Right atrium auricular region (tissue), 2 donors: ENCODE data around the gene IL31RA. TPM values are rescaled to one million over a fixed set of nuclear protein-coding genes. Genes with fewer than 3 reads are reported as not detected.

Experiments used
- DNase-seq: peaks from one replicate; pipeline ENCODE4 v3.0.0-alpha.2; 2019; ENCODE audit warnings: low spot score
- H3K27ac ChIP-seq, 2 donors: fragments of 200-600 bp; sonication (generic); 1 replicate in 1 of 2; 2 replicates in 1 of 2; pipeline ENCODE4 v1.5.1; 2016 to 2019
- H3K27me3 ChIP-seq, 2 donors: fragments of 200-600 bp; sonication (generic); one replicate each; pipeline versions ENCODE4 v1.5.1 to v1.6.0; 2017 to 2019
- H3K36me3 ChIP-seq: fragments of 200-600 bp; sonication (generic); one replicate; pipeline ENCODE4 v1.5.1; 2016
- H3K4me1 ChIP-seq, 2 donors: fragments of 200-600 bp; sonication (generic); one replicate each; pipeline versions ENCODE4 v1.5.1 to v1.6.0; 2017 to 2019
- H3K4me3 ChIP-seq, 2 donors: fragments of 200-600 bp; sonication (generic); 1 replicate in 1 of 2; 2 replicates in 1 of 2; pipeline ENCODE4 v1.5.1; 2017 to 2019; ENCODE audit warnings: mild to moderate bottlenecking in 1 of 2, moderate library complexity in 1 of 2
- H3K9me3 ChIP-seq, 2 donors: fragments of 200-600 bp; sonication (generic); one replicate each; pipeline ENCODE4 v1.5.1; 2019
- CTCF ChIP-seq, 2 donors: fragments of 200-600 bp; sonication (generic); IDR thresholded peaks; one replicate each; pipeline ENCODE4 v1.5.1; 2019; ENCODE audit warnings: antibody characterized with exemption in 2 of 2
- total RNA-seq, 2 donors: library from RNA; depleted of rRNA; stranded (reverse); fragments of >200 nt; gene quantifications; one replicate each; pipeline ENCODE4 v1.1.0, GENCODE V29; 2016

Gene IL31RA
- total RNA-seq, 2 donors from 2014 or later = 0.16 TPM; not detected in 1

- H3K36me3 ChIP-seq = no peaks in the 10 kb centered on the region
- TF ChIP-seq CTCF (IDR thresholded peaks at IDR 0.05) = no peak
- no peak overlapping the region for H3K4me3 ChIP-seq
- H3K9me3 ChIP-seq = no peaks in the 10 kb centered on the region
- no peaks in the 10 kb centered on the region for H3K27me3 ChIP-seq
- no peaks in the 10 kb centered on the region for H3K4me1 ChIP-seq
- DNase-seq = no peak
- H3K27ac ChIP-seq = no peak overlapping the region
Observed at GRCh38 chr5:55888205-55888604, 37.0 kb downstream of the IL31RA start.

GRCh38 chr5:55892479-55892878 is 41.3 kb downstream of the IL31RA start:
- Histone ChIP-seq H3K9me3 (no peaks in the 10 kb centered on the region), H3K27ac (no peak overlapping the region), H3K27me3 (no peaks in the 10 kb centered on the region), H3K4me1 (no peaks in the 10 kb centered on the region), H3K36me3 (no peaks in the 10 kb centered on the region), H3K4me3 (no peak overlapping the region)
- DNase-seq = no peak
- no peak for TF ChIP-seq CTCF (IDR thresholded peaks at IDR 0.05)

- no peak overlapping the region for H3K27ac ChIP-seq
- no peak overlapping the region for H3K4me3 ChIP-seq
- H3K36me3 ChIP-seq = no peaks in the 10 kb centered on the region
- no peak for TF ChIP-seq CTCF (IDR thresholded peaks at IDR 0.05)
- no peaks in the 10 kb centered on the region for H3K27me3 ChIP-seq
- no peaks in the 10 kb centered on the region for H3K9me3 ChIP-seq
- no peaks in the 10 kb centered on the region for H3K4me1 ChIP-seq
- DNase-seq = no peak
Observed at GRCh38 chr5:55894135-55894534, 43.0 kb downstream of the IL31RA start.

- no peak for TF ChIP-seq CTCF (IDR thresholded peaks at IDR 0.05)
- no peak for DNase-seq
- Histone ChIP-seq H3K27ac (no peak overlapping the region), H3K27me3 (no peaks in the 10 kb centered on the region), H3K4me3 (no peak overlapping the region), H3K9me3 (no peaks in the 10 kb centered on the region), H3K36me3 (no peaks in the 10 kb centered on the region), H3K4me1 (no peaks in the 10 kb centered on the region)
Observed at GRCh38 chr5:55895346-55895745, 44.2 kb downstream of the IL31RA start.

- DNase-seq = no peak
- no peak overlapping the region for H3K27ac ChIP-seq
- H3K27me3 ChIP-seq = no peaks in the 10 kb centered on the region
- no peaks in the 10 kb centered on the region for H3K9me3 ChIP-seq
- no peaks in the 10 kb centered on the region for H3K36me3 ChIP-seq
- H3K4me1 ChIP-seq = no peaks in the 10 kb centered on the region
- TF ChIP-seq CTCF (IDR thresholded peaks at IDR 0.05) = no peak
- H3K4me3 ChIP-seq = no peak overlapping the region
Observed at GRCh38 chr5:55896238-55896637, 45.1 kb downstream of the IL31RA start.

- Histone ChIP-seq H3K27me3 (no peaks in the 10 kb centered on the region), H3K4me1 (no peaks in the 10 kb centered on the region), H3K36me3 (no peaks in the 10 kb centered on the region), H3K27ac (no peak overlapping the region), H3K4me3 (no peak overlapping the region), H3K9me3 (no peaks in the 10 kb centered on the region)
- DNase-seq = no peak
- TF ChIP-seq CTCF (IDR thresholded peaks at IDR 0.05) = no peak
Observed at GRCh38 chr5:55896663-55897062, 45.5 kb downstream of the IL31RA start.
